HCT116 (cell line): ENCODE data around the gene RELA. TPM values are rescaled to one million over a fixed set of nuclear protein-coding genes. Genes with fewer than 3 reads are reported as not detected.

Source experiments
- ATAC-seq: fragments of 200-7000 bp; cut with Tn5 transposase; 2 replicates; pipeline ENCODE4 v1.9.1; 2020; ENCODE audit warnings: mild to moderate bottlenecking, moderate library complexity
- BruUV-seq: library from RNA; stranded (reverse); fragments of 400-500 nt; replicated peaks from 2 replicates; lab custom pipeline; 2021; lab: Mats Ljungman, UMichigan
- CTCF ChIA-PET: fragments of 300-600 bp; sonication (Branson Sonifier 250); formaldehyde crosslinking; loops from one replicate; lab custom pipeline; 2021; ENCODE audit warnings: antibody characterized with exemption; lab: Charles Lee
- POLR2A ChIA-PET: fragments of 300-600, 350-600 bp; sonication (Branson Sonifier 250); formaldehyde crosslinking; loops from one replicate; lab custom pipeline; 2021; ENCODE audit warnings: antibody characterized with exemption; lab: Charles Lee
- RAD21 ChIA-PET, 2 experiments: fragments of 300-600 bp; sonication (Branson Sonifier 250); formaldehyde crosslinking; loops; one replicate each; lab custom pipeline; 2023; ENCODE audit warnings: low total read pairs in 2 of 2; ENCODE audit not compliant: uncharacterized antibody in 2 of 2, unreplicated experiment in 2 of 2, low non-redundant PET in 1 of 2; lab: Charles Lee
- DNase-seq: peaks from one replicate; pipeline ENCODE4 v3.0.0-alpha.2; 2010; ENCODE audit warnings: low read depth, low spot score
- H2AFZ ChIP-seq: fragments of 200-600 bp; shearing (Covaris generic), sonication (generic); 2 replicates; pipeline ENCODE4 v1.6.1; 2017; ENCODE audit warnings: low read depth, mixed run types, mixed read lengths, antibody characterized with exemption, low read length; ENCODE audit not compliant: poor library complexity, severe bottlenecking
- H3K27ac ChIP-seq: 2 replicates; pipeline ENCODE4 v1.5.1; 2012; ENCODE audit warnings: low read depth, low read length
- H3K27me3 ChIP-seq: fragments of 200-600 bp; sonication (generic); 2 replicates; pipeline ENCODE4 v1.6.1; 2016; ENCODE audit warnings: mixed run types, low read length, mixed read lengths; ENCODE audit not compliant: insufficient read depth
- H3K36me3 ChIP-seq, 2 experiments: fragments of 200-500 bp in 1 of 2; fragments of 200-600 bp in 1 of 2; sonication (Bioruptor generic) in 1 of 2; sonication (generic) in 1 of 2; 2 replicates each; pipeline versions ENCODE4 v1.5.1 to v1.6.1; 2014 to 2016; ENCODE audit warnings: low read length in 2 of 2, inconsistent platforms in 1 of 2, mixed read lengths in 1 of 2, mixed run types in 1 of 2; ENCODE audit not compliant: insufficient read depth in 2 of 2, control insufficient read depth in 1 of 2
- H3K4me1 ChIP-seq, 2 experiments: fragments of 200-600 bp in 1 of 2; sonication (generic) in 1 of 2; 2 replicates each; pipeline versions ENCODE4 v1.5.1 to v1.6.1; 2012 to 2017; ENCODE audit warnings: low read length in 2 of 2, inconsistent platforms in 1 of 2, mild to moderate bottlenecking in 1 of 2, mixed read lengths in 1 of 2, mixed run types in 1 of 2, moderate library complexity in 1 of 2; ENCODE audit not compliant: insufficient read depth in 2 of 2, control insufficient read depth in 1 of 2
- H3K4me2 ChIP-seq: fragments of 200-600 bp; sonication (generic); 2 replicates; pipeline ENCODE4 v1.6.1; 2017; ENCODE audit warnings: mixed run types, low read length, mixed read lengths
- H3K4me3 ChIP-seq, 2 experiments: fragments of 200-600 bp in 1 of 2; sonication (generic) in 1 of 2; replicated peaks in 1 of 2; 2 replicates each; pipeline ENCODE4 v1.5.1; 2011 to 2016; ENCODE audit warnings: low read length in 2 of 2, control low read depth in 1 of 2, low read depth in 1 of 2, mild to moderate bottlenecking in 1 of 2, mixed read lengths in 1 of 2, mixed run types in 1 of 2
- H3K79me2 ChIP-seq: fragments of 200-600 bp; sonication (generic); 2 replicates; pipeline ENCODE4 v1.6.1; 2017; ENCODE audit warnings: mild to moderate bottlenecking, mixed run types, low read length, moderate library complexity, mixed read lengths; ENCODE audit not compliant: insufficient read depth
- H3K9ac ChIP-seq: fragments of 200-600 bp; sonication (generic); 2 replicates; pipeline ENCODE4 v1.6.1; 2016; ENCODE audit warnings: low read length, mixed read lengths
- H3K9me2 ChIP-seq: fragments of 200-600 bp; sonication (generic), shearing (Covaris generic); 2 replicates; pipeline ENCODE4 v1.6.1; 2017; ENCODE audit warnings: mixed run types, mild to moderate bottlenecking, moderate library complexity; ENCODE audit not compliant: insufficient read depth
- H3K9me3 ChIP-seq, 2 experiments: fragments of 200-500 bp in 1 of 2; fragments of 200-600 bp in 1 of 2; sonication (Bioruptor generic) in 1 of 2; sonication (generic) in 1 of 2; 2 replicates each; pipeline ENCODE4 v1.6.1; 2014 to 2017; ENCODE audit warnings: low read length in 2 of 2, mixed read lengths in 2 of 2, inconsistent platforms in 1 of 2, low read depth in 1 of 2, mild to moderate bottlenecking in 1 of 2, mixed run types in 1 of 2, moderate library complexity in 1 of 2; ENCODE audit not compliant: control insufficient read depth in 1 of 2, insufficient read depth in 1 of 2
- H4K20me1 ChIP-seq: fragments of 200-600 bp; sonication (generic), shearing (Covaris generic); 2 replicates; pipeline ENCODE4 v1.6.1; 2017; ENCODE audit warnings: mixed run types, mild to moderate bottlenecking, moderate library complexity; ENCODE audit not compliant: insufficient read depth
- CEBPB ChIP-seq: IDR thresholded peaks from 2 replicates; pipeline ENCODE4 v1.6.1; 2012; ENCODE audit warnings: low read depth
- EGR1 ChIP-seq: IDR thresholded peaks from 2 replicates; pipeline ENCODE4 v1.6.1; 2012; ENCODE audit warnings: low read depth
- ELF1 ChIP-seq: IDR thresholded peaks from 2 replicates; pipeline ENCODE4 v1.6.1; 2012; ENCODE audit warnings: low read depth, borderline replicate concordance
- EZH2phosphoT487 ChIP-seq: fragments of 200-600 bp; IDR thresholded peaks from 2 replicates; pipeline ENCODE4 v1.6.1; 2018; ENCODE audit warnings: antibody characterized with exemption, borderline replicate concordance
- FOSL1 ChIP-seq: IDR thresholded peaks from 2 replicates; pipeline ENCODE4 v1.6.1; 2012; ENCODE audit warnings: low read depth
- JUND ChIP-seq: IDR thresholded peaks from 2 replicates; pipeline ENCODE4 v1.6.1; 2012
- MAX ChIP-seq: IDR thresholded peaks from 2 replicates; pipeline ENCODE4 v1.6.1; 2012
- POLR2AphosphoS5 ChIP-seq: IDR thresholded peaks from 2 replicates; pipeline ENCODE4 v1.6.1; 2011; ENCODE audit warnings: mild to moderate bottlenecking, low read depth, low read length, moderate library complexity
- RAD21 ChIP-seq: IDR thresholded peaks from 2 replicates; pipeline ENCODE4 v1.6.1; 2012; ENCODE audit warnings: low read depth, mild to moderate bottlenecking
- SIN3A ChIP-seq: IDR thresholded peaks from 2 replicates; pipeline ENCODE4 v1.6.1; 2012; ENCODE audit warnings: low read depth
- SP1 ChIP-seq: IDR thresholded peaks from 2 replicates; pipeline ENCODE4 v1.6.1; 2012; ENCODE audit warnings: low read depth
- SRF ChIP-seq: IDR thresholded peaks from 2 replicates; pipeline ENCODE4 v1.6.1; 2012; ENCODE audit warnings: low read depth
- TCF7L2 ChIP-seq: IDR thresholded peaks from 2 replicates; pipeline ENCODE4 v1.7.0; 2011; ENCODE audit warnings: borderline replicate concordance, inconsistent platforms; ENCODE audit not compliant: insufficient read depth, insufficient read length; ENCODE audit errors: extremely low read depth
- ZNF274 ChIP-seq: fragments of 200-500 bp; sonication (Bioruptor generic); IDR thresholded peaks from 2 replicates; pipeline ENCODE4 v1.6.1; 2014; ENCODE audit warnings: mild to moderate bottlenecking, low read depth, low read length, inconsistent platforms
- intact Hi-C: fragments of 100-400 bp; cut with micrococcal nuclease; formaldehyde crosslinking; loops from 2 replicates; pipeline ENCODE4 v1.10.0; 2022
- total RNA-seq: library from RNA; stranded (reverse); gene quantifications from one replicate; pipeline ENCODE4 v1.2.1, GENCODE V29; 2021; ENCODE audit not compliant: unreplicated experiment
- TF ChIP-seq, protein P1 (sequence below): IDR thresholded peaks from 2 replicates; pipeline ENCODE4 v1.6.1; 2011; ENCODE audit warnings: mild to moderate bottlenecking, low read length, moderate library complexity; ENCODE audit not compliant: insufficient replicate concordance; ENCODE audit errors: extremely low read depth

RELA gene
- total RNA-seq, 1 experiment from 2014 or later: 78.5 TPM

GRCh38 chr11:65619281-65619928, 43.3 kb downstream of the RELA start:
- Histone ChIP-seq H2AFZ (no peak overlapping the region), H3K36me3 (peaks cover 20 to 24% of the 10 kb centered on the region in 2 experiments; a peak in 3 of 4 replicates), H4K20me1 (no peaks in the 10 kb centered on the region), H3K4me1 (peaks cover 4 to 11% of the 10 kb centered on the region in 2 experiments), H3K27me3 (no peaks in the 10 kb centered on the region)
- intact Hi-C loops: no loop called here
- BruUV-seq: no TSS peak
- no peak for TF ChIP-seq ELF1
- no peak for TF ChIP-seq MAX
- no peak for TF ChIP-seq RAD21
- TF ChIP-seq SRF: no peak
- TF ChIP-seq EGR1: no peak
- TF ChIP-seq, protein P1, sequence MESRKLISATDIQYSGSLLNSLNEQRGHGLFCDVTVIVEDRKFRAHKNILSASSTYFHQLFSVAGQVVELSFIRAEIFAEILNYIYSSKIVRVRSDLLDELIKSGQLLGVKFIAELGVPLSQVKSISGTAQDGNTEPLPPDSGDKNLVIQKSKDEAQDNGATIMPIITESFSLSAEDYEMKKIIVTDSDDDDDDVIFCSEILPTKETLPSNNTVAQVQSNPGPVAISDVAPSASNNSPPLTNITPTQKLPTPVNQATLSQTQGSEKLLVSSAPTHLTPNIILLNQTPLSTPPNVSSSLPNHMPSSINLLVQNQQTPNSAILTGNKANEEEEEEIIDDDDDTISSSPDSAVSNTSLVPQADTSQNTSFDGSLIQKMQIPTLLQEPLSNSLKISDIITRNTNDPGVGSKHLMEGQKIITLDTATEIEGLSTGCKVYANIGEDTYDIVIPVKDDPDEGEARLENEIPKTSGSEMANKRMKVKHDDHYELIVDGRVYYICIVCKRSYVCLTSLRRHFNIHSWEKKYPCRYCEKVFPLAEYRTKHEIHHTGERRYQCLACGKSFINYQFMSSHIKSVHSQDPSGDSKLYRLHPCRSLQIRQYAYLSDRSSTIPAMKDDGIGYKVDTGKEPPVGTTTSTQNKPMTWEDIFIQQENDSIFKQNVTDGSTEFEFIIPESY: no peak
- no peak for TF ChIP-seq JUND
- TF ChIP-seq FOSL1: no peak
- TF ChIP-seq ZNF274: no peak
- TF ChIP-seq CEBPB: no peak
- no peak for TF ChIP-seq SP1
- no peak for TF ChIP-seq EZH2phosphoT487
- no peak for TF ChIP-seq POLR2AphosphoS5
- no peak for TF ChIP-seq SIN3A
- TF ChIP-seq TCF7L2: no peak
- TF ChIP-seq, all 23 proteins: peak for 0
- DNase-seq (no peak), ATAC-seq (no peak)
- POLR2A ChIA-PET: no interaction called here
- no peaks in the 10 kb centered on the region for H3K9me2 ChIP-seq
- no peak overlapping the region for H3K4me2 ChIP-seq
- CTCF ChIA-PET: no interaction called here
- H3K9ac ChIP-seq: no peak overlapping the region
- peaks cover 35% of the 10 kb centered on the region for H3K79me2 ChIP-seq
- H3K27ac ChIP-seq: no peak overlapping the region
- H3K4me3 ChIP-seq: no peak overlapping the region
- RAD21 ChIA-PET: no interaction called here
- H3K9me3 ChIP-seq: no peaks in the 10 kb centered on the region
